Mesenchymal stem cell (in vitro differentiated cells and primary cell): ENCODE measurements around the gene SPACA7.

Experiments
- DNase-seq: peaks from one replicate; pipeline ENCODE4 v3.0.0-alpha.2; 2013
- H2AFZ ChIP-seq: one replicate; pipeline ENCODE4 v1.6.1; 2013; ENCODE audit warnings: low read depth, mild to moderate bottlenecking, control low read depth, inconsistent platforms, low read length, moderate library complexity
- H2AK5ac ChIP-seq: 2 replicates; pipeline ENCODE4 v1.6.1; 2013; ENCODE audit warnings: low read length, moderate library complexity, mild to moderate bottlenecking, inconsistent platforms; ENCODE audit not compliant: severe bottlenecking
- H2BK120ac ChIP-seq: one replicate; pipeline ENCODE4 v1.6.1; 2013; ENCODE audit warnings: low read depth, mild to moderate bottlenecking, inconsistent platforms, low read length, moderate library complexity
- H2BK12ac ChIP-seq, 2 experiments: one replicate each; pipeline ENCODE4 v1.6.1; 2013; ENCODE audit warnings: inconsistent platforms in 2 of 2, low read length in 2 of 2, mild to moderate bottlenecking in 2 of 2, moderate library complexity in 2 of 2, control low read depth in 1 of 2
- H2BK15ac ChIP-seq: one replicate; pipeline ENCODE4 v1.6.1; 2013; ENCODE audit warnings: mild to moderate bottlenecking, low read depth, inconsistent platforms; ENCODE audit not compliant: poor library complexity, severe bottlenecking
- H2BK5ac ChIP-seq: 2 replicates; pipeline ENCODE4 v1.6.1; 2013; ENCODE audit warnings: low read depth, mild to moderate bottlenecking, low read length, control low read depth, inconsistent platforms; ENCODE audit not compliant: poor library complexity, severe bottlenecking
- H3K14ac ChIP-seq, 2 experiments: one replicate each; pipeline ENCODE4 v1.6.1; 2013; ENCODE audit warnings: inconsistent platforms in 2 of 2, low read length in 2 of 2, control low read depth in 1 of 2, mild to moderate bottlenecking in 1 of 2, moderate library complexity in 1 of 2
- H3K18ac ChIP-seq, 2 experiments: one replicate each; pipeline ENCODE4 v1.6.1; 2013; ENCODE audit warnings: inconsistent platforms in 2 of 2, low read length in 2 of 2, control low read depth in 1 of 2, low read depth in 1 of 2, mild to moderate bottlenecking in 1 of 2
- H3K23ac ChIP-seq, 2 experiments: one replicate each; pipeline ENCODE4 v1.6.1; 2013; ENCODE audit warnings: inconsistent platforms in 2 of 2, low read length in 2 of 2, mild to moderate bottlenecking in 2 of 2, moderate library complexity in 2 of 2, control low read depth in 1 of 2
- H3K27ac ChIP-seq: 2 replicates; pipeline ENCODE4 v1.5.1; 2013; ENCODE audit warnings: mild to moderate bottlenecking, moderate library complexity, low read length, control low read depth, inconsistent platforms; ENCODE audit not compliant: poor library complexity, severe bottlenecking
- H3K27me3 ChIP-seq, 2 experiments: 2 replicates each; pipeline versions ENCODE4 v1.6.1 to v1.7.0; 2013; ENCODE audit warnings: low read length in 2 of 2, mild to moderate bottlenecking in 2 of 2, moderate library complexity in 2 of 2, control low read depth in 1 of 2, inconsistent platforms in 1 of 2; ENCODE audit not compliant: control insufficient read depth in 1 of 2, insufficient read depth in 1 of 2
- H3K36me3 ChIP-seq, 2 experiments: 2 replicates each; pipeline versions ENCODE4 v1.6.1 to v1.7.0; 2013; ENCODE audit warnings: low read length in 2 of 2, control low read depth in 1 of 2, inconsistent platforms in 1 of 2, low read depth in 1 of 2, mild to moderate bottlenecking in 1 of 2; ENCODE audit not compliant: insufficient read depth in 2 of 2, control insufficient read depth in 1 of 2
- H3K4ac ChIP-seq, 2 experiments: one replicate each; pipeline ENCODE4 v1.6.1; 2013; ENCODE audit warnings: inconsistent platforms in 2 of 2, low read length in 2 of 2, mild to moderate bottlenecking in 2 of 2, moderate library complexity in 2 of 2, control low read depth in 1 of 2, low read depth in 1 of 2
- H3K4me1 ChIP-seq: 2 replicates; pipeline ENCODE4 v1.6.1; 2013; ENCODE audit warnings: low read depth, low read length, control low read depth; ENCODE audit not compliant: control insufficient read depth, insufficient read depth
- H3K4me2 ChIP-seq: 2 replicates; pipeline ENCODE4 v1.6.1; 2013; ENCODE audit warnings: low read length, mild to moderate bottlenecking, inconsistent platforms; ENCODE audit not compliant: poor library complexity, severe bottlenecking
- H3K4me3 ChIP-seq, 2 experiments: 2 replicates each; pipeline versions ENCODE4 v1.5.1 to v1.7.0; 2013; ENCODE audit warnings: low read length in 2 of 2, mild to moderate bottlenecking in 2 of 2, control low read depth in 1 of 2, low read depth in 1 of 2; ENCODE audit not compliant: insufficient read depth in 1 of 2
- H3K79me1 ChIP-seq: replicated peaks from 2 replicates; pipeline ENCODE4 v1.6.1; 2013; ENCODE audit warnings: mild to moderate bottlenecking, control low read depth, low read length, inconsistent platforms; ENCODE audit not compliant: poor library complexity, severe bottlenecking
- H3K9ac ChIP-seq: 2 replicates; pipeline ENCODE4 v1.7.0; 2013; ENCODE audit warnings: mild to moderate bottlenecking, low read length, moderate library complexity
- H3K9me3 ChIP-seq: 2 replicates; pipeline ENCODE4 v1.7.0; 2013; ENCODE audit warnings: mild to moderate bottlenecking, low read length; ENCODE audit not compliant: control insufficient read depth
- H4K8ac ChIP-seq: one replicate; pipeline ENCODE4 v1.6.1; 2013; ENCODE audit warnings: inconsistent platforms, mild to moderate bottlenecking, low read length, moderate library complexity
- H4K91ac ChIP-seq: one replicate; pipeline ENCODE4 v1.6.1; 2013; ENCODE audit warnings: mild to moderate bottlenecking, low read length, inconsistent platforms
- WGBS: methylation state at CpG from one replicate; pipeline ENCODE4 v1.1.7; 2013; ENCODE audit warnings: mixed read lengths; 5-methylcytosine and 5-hydroxymethylcytosine counted together

Gene SPACA7

DNA sequence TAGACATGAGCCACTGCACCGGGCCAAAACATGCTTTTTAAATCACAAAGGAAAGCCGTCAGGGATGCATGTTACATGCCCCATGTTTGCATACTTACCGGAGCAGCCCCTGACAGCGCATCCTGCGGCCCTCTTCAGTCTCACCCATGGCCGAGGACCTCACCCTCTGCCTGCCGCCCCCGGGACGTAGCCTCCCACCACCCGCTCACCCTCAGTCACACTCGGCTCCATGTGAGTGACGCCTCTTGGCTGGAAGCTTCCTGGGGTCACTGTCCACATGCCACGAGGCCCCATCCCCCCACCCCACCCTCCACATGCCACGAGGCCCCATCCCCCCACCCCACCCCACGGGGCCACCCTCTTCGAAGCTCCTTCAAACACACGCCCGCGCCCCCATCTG, 46.1 kb upstream of the SPACA7 start:
- Histone ChIP-seq H2BK15ac (no peak overlapping the region), H3K4me2 (no peak overlapping the region), H3K23ac (no peak overlapping the region), H3K9me3 (no peaks in the 10 kb centered on the region), H2BK120ac (no peak overlapping the region), H3K4me1 (peaks cover 6% of the 10 kb centered on the region), H3K18ac (no peak overlapping the region), H3K27me3 (peaks cover 15 to 20% of the 10 kb centered on the region in 2 experiments), H3K9ac (no peak overlapping the region), H3K4ac (no peak overlapping the region), H3K79me1 (no peaks in the 10 kb centered on the region), H3K36me3 (no peaks in the 10 kb centered on the region), H2AFZ (no peak overlapping the region), H2AK5ac (no peak overlapping the region), H3K27ac (no peak overlapping the region), H2BK5ac (no peak overlapping the region), H4K91ac (no peak overlapping the region), H3K4me3 (no peak overlapping the region), H2BK12ac (no peak overlapping the region), H4K8ac (no peak overlapping the region), H3K14ac (no peak overlapping the region)
- WGBS: 67% methylated on average over 19 of the region's 19 CpGs
- DNase-seq: no peak

GRCh38 chr13:112330479-112331381, 45.4 kb upstream of the SPACA7 start:
- Histone ChIP-seq H2BK12ac (no peak overlapping the region), H3K4me1 (peaks cover 5% of the 10 kb centered on the region), H3K4ac (no peak overlapping the region), H3K79me1 (no peaks in the 10 kb centered on the region), H4K8ac (no peak overlapping the region), H3K27me3 (peaks cover 15 to 20% of the 10 kb centered on the region in 2 experiments), H3K36me3 (no peaks in the 10 kb centered on the region), H3K23ac (no peak overlapping the region), H2BK15ac (no peak overlapping the region), H2AK5ac (no peak overlapping the region), H2BK5ac (no peak overlapping the region), H3K9ac (no peak overlapping the region), H3K4me2 (no peak overlapping the region), H3K18ac (no peak overlapping the region), H2BK120ac (no peak overlapping the region), H4K91ac (no peak overlapping the region), H3K27ac (no peak overlapping the region), H3K4me3 (no peak overlapping the region), H3K9me3 (no peaks in the 10 kb centered on the region), H2AFZ (no peak overlapping the region), H3K14ac (no peak overlapping the region)
- DNase-seq: no peak
- WGBS: 59% methylated on average over 76 of the region's 78 CpGs

- H2AFZ ChIP-seq: no peak overlapping the region
- no peaks in the 10 kb centered on the region for H3K9me3 ChIP-seq
- H2BK5ac ChIP-seq: no peak overlapping the region
- no peak overlapping the region for H3K4ac ChIP-seq
- H3K79me1 ChIP-seq: no peaks in the 10 kb centered on the region
- 54% methylated on average over 20 of the region's 20 CpGs for WGBS
- H4K91ac ChIP-seq: no peak overlapping the region
- no peak overlapping the region for H3K23ac ChIP-seq
- H3K27me3 ChIP-seq: peaks cover 15 to 20% of the 10 kb centered on the region in 2 experiments
- no peak overlapping the region for H4K8ac ChIP-seq
- H3K36me3 ChIP-seq: no peaks in the 10 kb centered on the region
- H3K9ac ChIP-seq: no peak overlapping the region
- H3K4me3 ChIP-seq: no peak overlapping the region
- no peak overlapping the region for H2BK120ac ChIP-seq
- H3K14ac ChIP-seq: no peak overlapping the region
- no peak overlapping the region for H3K18ac ChIP-seq
- peaks cover 2% of the 10 kb centered on the region for H3K4me1 ChIP-seq
- DNase-seq: no peak
- H3K4me2 ChIP-seq: no peak overlapping the region
- H2BK12ac ChIP-seq: no peak overlapping the region
- H3K27ac ChIP-seq: no peak overlapping the region
- no peak overlapping the region for H2BK15ac ChIP-seq
- no peak overlapping the region for H2AK5ac ChIP-seq
Observed at GRCh38 chr13:112331675-112332074, 44.5 kb upstream of the SPACA7 start.

DNA sequence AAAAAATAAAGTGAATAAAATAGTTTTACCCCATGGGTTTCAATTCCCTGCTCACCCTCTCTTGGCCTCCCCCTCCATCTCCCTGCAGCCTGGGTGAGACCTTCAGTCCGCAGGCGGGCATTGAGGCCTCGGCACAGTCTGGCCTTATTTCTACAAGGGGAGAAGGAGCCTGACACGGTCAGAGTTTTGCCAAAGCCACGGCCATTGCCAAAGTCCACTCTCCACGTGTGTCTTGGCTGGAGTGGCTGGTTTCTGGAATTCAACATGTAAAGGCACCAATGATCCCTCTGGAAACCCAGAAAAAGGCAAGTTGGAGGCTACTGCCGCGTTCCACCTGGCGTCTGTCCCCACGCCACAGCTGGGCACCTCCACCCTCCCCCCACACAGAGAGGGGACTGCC, 43.4 kb upstream of the SPACA7 start:
- H3K36me3 ChIP-seq: no peaks in the 10 kb centered on the region
- H3K4me2 ChIP-seq: no peak overlapping the region
- no peak overlapping the region for H3K4ac ChIP-seq
- H3K23ac ChIP-seq: no peak overlapping the region
- no peak overlapping the region for H3K14ac ChIP-seq
- H2AFZ ChIP-seq: no peak overlapping the region
- peaks cover 2% of the 10 kb centered on the region for H3K4me1 ChIP-seq
- no peaks in the 10 kb centered on the region for H3K79me1 ChIP-seq
- no peak overlapping the region for H2BK12ac ChIP-seq
- H3K4me3 ChIP-seq: no peak overlapping the region
- H2AK5ac ChIP-seq: no peak overlapping the region
- H2BK120ac ChIP-seq: no peak overlapping the region
- H2BK5ac ChIP-seq: no peak overlapping the region
- H3K18ac ChIP-seq: no peak overlapping the region
- H4K8ac ChIP-seq: no peak overlapping the region
- 78% methylated on average over 10 of the region's 10 CpGs for WGBS
- no peak for DNase-seq
- no peak overlapping the region for H3K27ac ChIP-seq
- peaks cover 9% of the 10 kb centered on the region for H3K9me3 ChIP-seq
- H3K9ac ChIP-seq: no peak overlapping the region
- no peak overlapping the region for H4K91ac ChIP-seq
- peaks cover 15 to 20% of the 10 kb centered on the region in 2 experiments for H3K27me3 ChIP-seq
- H2BK15ac ChIP-seq: no peak overlapping the region
